Lung (tissue), 12 donors: ENCODE data around the gene TTC39B. TPM values are rescaled to one million over a fixed set of nuclear protein-coding genes. Genes with fewer than 3 reads are reported as not detected.

Source experiments
- ATAC-seq: fragments of 200-7000 bp; cut with Tn5 transposase; one replicate; pipeline ENCODE4 v1.9.1; 2020; ENCODE audit warnings: moderate number of reproducible peaks; ENCODE audit not compliant: insufficient read depth, low FRiP score
- DNase-seq, 3 donors: peaks; one replicate each; pipeline ENCODE4 v3.0.0-alpha.2; 2013 to 2017
- H3K27ac ChIP-seq, 2 donors: one replicate each; pipeline ENCODE4 v1.5.1; 2013; ENCODE audit warnings: mild to moderate bottlenecking in 2 of 2, moderate library complexity in 2 of 2, control low read depth in 1 of 2, inconsistent platforms in 1 of 2, low read depth in 1 of 2, low read length in 1 of 2
- H3K27me3 ChIP-seq, 3 donors: one replicate each; pipeline ENCODE4 v1.5.1; 2013; ENCODE audit warnings: low read length in 2 of 3; ENCODE audit not compliant: control insufficient read depth in 3 of 3, insufficient read depth in 3 of 3
- H3K36me3 ChIP-seq, 4 donors: one replicate each; pipeline ENCODE4 v1.5.1; 2013; ENCODE audit warnings: low read length in 4 of 4, mild to moderate bottlenecking in 1 of 4, moderate library complexity in 1 of 4; ENCODE audit not compliant: control insufficient read depth in 4 of 4, insufficient read depth in 4 of 4
- H3K4me1 ChIP-seq, 5 donors: one replicate each; pipeline ENCODE4 v1.5.1; 2013; ENCODE audit warnings: low read length in 5 of 5, mild to moderate bottlenecking in 2 of 5, moderate library complexity in 1 of 5; ENCODE audit not compliant: control insufficient read depth in 5 of 5, insufficient read depth in 5 of 5
- H3K4me3 ChIP-seq: one replicate; pipeline ENCODE4 v1.5.1; 2013; ENCODE audit warnings: mild to moderate bottlenecking, control low read depth, moderate library complexity
- H3K9ac ChIP-seq, 2 donors: one replicate each; pipeline ENCODE4 v1.5.1; 2013; ENCODE audit warnings: low read length in 2 of 2, control low read depth in 1 of 2; ENCODE audit not compliant: insufficient read depth in 1 of 2
- H3K9me3 ChIP-seq, 4 donors: one replicate each; pipeline ENCODE4 v1.5.1; 2013; ENCODE audit warnings: low read length in 3 of 4, mild to moderate bottlenecking in 1 of 4, moderate library complexity in 1 of 4; ENCODE audit not compliant: control insufficient read depth in 4 of 4, insufficient read depth in 3 of 4
- WGBS, 2 donors: extraction: QIAGEN DNeasy Blood & Tissue Kit; methylation state at CpG; one replicate each; pipeline ENCODE4 v1.1.7; 2013; 5-methylcytosine and 5-hydroxymethylcytosine counted together
- polyA plus RNA-seq, 2 donors: library from polyadenylated mRNA; stranded (reverse); fragments of 200-250 nt; gene quantifications; one replicate each; pipeline ENCODE4 v1.2.1, GENCODE V29; 2013
- total RNA-seq, 2 donors: library from RNA; depleted of rRNA in 1 of 2; stranded (reverse); fragments of >200 nt in 1 of 2; gene quantifications; one replicate each; pipeline ENCODE4 v1.2.1, GENCODE V29; 2014 to 2021
- TF ChIP-seq, protein P1 (sequence below): IDR thresholded peaks from 2 replicates; pipeline ENCODE4 v1.5.1; 2012; ENCODE audit warnings: mild to moderate bottlenecking; ENCODE audit errors: control extremely low read depth, extremely low read depth
- donor health status: control.
- donor health status: control.
- donor health status: Bipolar disorder and iron deficiency.
- donor health status: healthy.
- donor health status: DM: yes; HTN: yes; CAD: no.

The TTC39B gene
- total and polyA plus RNA-seq, 4 donors = 4.2 to 30.0 (median 19.2) TPM

GRCh38 chr9:15280647-15281046 is 26.4 kb downstream of the TTC39B start:
- DNase-seq (no peak), ATAC-seq (no peak)
- Histone ChIP-seq H3K9ac (no peak overlapping the region), H3K36me3 (no peaks in the 10 kb centered on the region), H3K4me3 (no peak overlapping the region), H3K4me1 (peaks cover 0 to 11% (median 0%) of the 10 kb centered on the region in 5 donors), H3K27me3 (no peaks in the 10 kb centered on the region), H3K27ac (no peak overlapping the region), H3K9me3 (peaks cover 0 to 1% (median 0%) of the 10 kb centered on the region in 4 donors)
- 94 to 96% methylated on average over 3 of the region's 3 CpGs for WGBS, 2 donors
- TF ChIP-seq, protein P1, sequence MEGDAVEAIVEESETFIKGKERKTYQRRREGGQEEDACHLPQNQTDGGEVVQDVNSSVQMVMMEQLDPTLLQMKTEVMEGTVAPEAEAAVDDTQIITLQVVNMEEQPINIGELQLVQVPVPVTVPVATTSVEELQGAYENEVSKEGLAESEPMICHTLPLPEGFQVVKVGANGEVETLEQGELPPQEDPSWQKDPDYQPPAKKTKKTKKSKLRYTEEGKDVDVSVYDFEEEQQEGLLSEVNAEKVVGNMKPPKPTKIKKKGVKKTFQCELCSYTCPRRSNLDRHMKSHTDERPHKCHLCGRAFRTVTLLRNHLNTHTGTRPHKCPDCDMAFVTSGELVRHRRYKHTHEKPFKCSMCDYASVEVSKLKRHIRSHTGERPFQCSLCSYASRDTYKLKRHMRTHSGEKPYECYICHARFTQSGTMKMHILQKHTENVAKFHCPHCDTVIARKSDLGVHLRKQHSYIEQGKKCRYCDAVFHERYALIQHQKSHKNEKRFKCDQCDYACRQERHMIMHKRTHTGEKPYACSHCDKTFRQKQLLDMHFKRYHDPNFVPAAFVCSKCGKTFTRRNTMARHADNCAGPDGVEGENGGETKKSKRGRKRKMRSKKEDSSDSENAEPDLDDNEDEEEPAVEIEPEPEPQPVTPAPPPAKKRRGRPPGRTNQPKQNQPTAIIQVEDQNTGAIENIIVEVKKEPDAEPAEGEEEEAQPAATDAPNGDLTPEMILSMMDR = no peak

GRCh38 chr9:15278839-15279238 is 28.2 kb downstream of the TTC39B start:
- DNase-seq = no peak
- Histone ChIP-seq H3K4me3 (no peak overlapping the region), H3K27ac (no peak overlapping the region), H3K9ac (no peak overlapping the region), H3K36me3 (no peaks in the 10 kb centered on the region), H3K9me3 (peaks cover 0 to 1% (median 0%) of the 10 kb centered on the region in 4 donors), H3K27me3 (no peaks in the 10 kb centered on the region), H3K4me1 (peaks cover 0 to 11% (median 0%) of the 10 kb centered on the region in 5 donors)
- ATAC-seq = no peak
- TF ChIP-seq, protein P1 = no peak

DNA sequence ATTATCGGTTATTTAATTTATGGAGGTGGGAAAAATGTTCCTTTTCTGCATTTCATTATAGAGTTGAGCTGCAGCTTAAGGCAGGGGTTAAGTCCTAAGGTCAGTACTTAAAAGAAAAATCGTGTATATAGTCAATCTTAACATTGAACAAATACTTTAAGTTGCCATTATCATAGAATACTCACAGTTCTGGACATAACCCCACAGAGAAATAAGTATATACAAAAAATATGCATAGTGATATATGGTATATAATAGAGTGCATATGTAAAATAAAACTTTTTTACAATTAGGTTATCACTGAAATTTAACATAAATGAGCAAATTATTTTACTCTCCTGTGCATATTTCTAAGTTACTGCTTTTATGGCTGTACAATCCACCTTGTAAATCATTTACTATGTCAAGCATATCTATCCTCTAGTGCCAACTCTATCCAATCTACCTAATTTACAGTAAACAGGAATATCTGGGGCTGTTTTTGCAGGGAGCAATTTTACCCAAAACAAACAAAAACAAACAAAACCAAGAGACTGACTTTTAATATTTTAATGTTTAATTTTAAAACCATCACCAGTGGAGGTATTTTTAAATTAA is 28.8 kb downstream of the TTC39B start:
- H3K4me1 ChIP-seq = peaks cover 0 to 11% (median 0%) of the 10 kb centered on the region in 5 donors
- no peak overlapping the region for H3K9ac ChIP-seq
- H3K27ac ChIP-seq = no peak overlapping the region
- DNase-seq (no peak), ATAC-seq (no peak)
- H3K4me3 ChIP-seq = no peak overlapping the region
- no peaks in the 10 kb centered on the region for H3K36me3 ChIP-seq
- TF ChIP-seq, protein P1 = no peak
- 51 to 66% methylated on average over 2 of the region's 2 CpGs for WGBS, 2 donors
- H3K27me3 ChIP-seq = no peaks in the 10 kb centered on the region
- peaks cover 0 to 1% (median 0%) of the 10 kb centered on the region in 4 donors for H3K9me3 ChIP-seq
